HepG2 (cell line): ENCODE measurements around the gene TIRAP. TPM values are rescaled to one million over a fixed set of nuclear protein-coding genes. Genes with fewer than 3 reads are reported as not detected.

Experiments
- ARID3A ChIP-seq: IDR thresholded peaks from 2 replicates; pipeline ENCODE4 v1.6.1; 2012; ENCODE audit warnings: low read depth, low read length, improper control_type of control experiment
- CHD2 ChIP-seq: IDR thresholded peaks from 2 replicates; pipeline ENCODE4 v1.6.1; 2011; ENCODE audit warnings: low read depth, low read length, improper control_type of control experiment
- HHEX ChIP-seq: IDR thresholded peaks from 2 replicates; pipeline ENCODE4 v1.6.1; 2016; ENCODE audit warnings: control low read depth
- KLF11 ChIP-seq: IDR thresholded peaks from 2 replicates; pipeline ENCODE4 v1.6.1; 2016; ENCODE audit warnings: missing compliant biosample characterization
- PBX2 ChIP-seq: IDR thresholded peaks from 2 replicates; pipeline ENCODE4 v1.6.1; 2016; ENCODE audit warnings: control low read depth
- SOX6 ChIP-seq, 2 experiments: fragments of 450-650 bp in 1 of 2; sonication (generic) in 1 of 2; formaldehyde crosslinking in 1 of 2; IDR thresholded peaks; 2 replicates each; pipeline versions ENCODE4 v1.4.0 to v1.6.1; 2017 to 2020; ENCODE audit warnings: antibody characterized with exemption in 1 of 2, mild to moderate bottlenecking in 1 of 2, missing genetic modification reagents in 1 of 2
- SRSF4 ChIP-seq: fragments of 200-400 bp; formaldehyde crosslinking; IDR thresholded peaks from one replicate; pipeline ENCODE4 v1.6.1; 2018; ENCODE audit warnings: mild to moderate bottlenecking, low read depth, low read length, moderate library complexity; ENCODE audit not compliant: poor library complexity, severe bottlenecking
- ZBTB7B ChIP-seq: sonication (generic); formaldehyde crosslinking; IDR thresholded peaks from 2 replicates; pipeline ENCODE4 v1.4.0; 2020; ENCODE audit warnings: missing genetic modification reagents
- ZFP36 ChIP-seq: fragments of 150-350 bp; IDR thresholded peaks from 2 replicates; pipeline ENCODE4 v1.6.1; 2018; ENCODE audit warnings: borderline replicate concordance, low read length, low read depth; ENCODE audit not compliant: partially characterized antibody
- ZFP82 ChIP-seq: sonication (generic); formaldehyde crosslinking; IDR thresholded peaks from 2 replicates; pipeline ENCODE4 v1.5.1; 2020; ENCODE audit warnings: mild to moderate bottlenecking, missing genetic modification reagents, borderline replicate concordance
- ZFP90 ChIP-seq: sonication (generic); formaldehyde crosslinking; IDR thresholded peaks from 2 replicates; pipeline ENCODE4 v1.8.0; 2022; ENCODE audit warnings: missing genetic modification reagents, mild to moderate bottlenecking, inconsistent platforms, borderline replicate concordance
- ZHX1 ChIP-seq: sonication (generic); formaldehyde crosslinking; IDR thresholded peaks from 2 replicates; pipeline ENCODE4 v1.8.1; 2022; ENCODE audit warnings: low read depth, mild to moderate bottlenecking, missing genetic modification reagents
- ZNF33A ChIP-seq: sonication (generic); formaldehyde crosslinking; IDR thresholded peaks from 2 replicates; pipeline ENCODE4 v1.5.1; 2020; ENCODE audit warnings: missing genetic modification reagents, mild to moderate bottlenecking, moderate library complexity, borderline replicate concordance
- ZNF614 ChIP-seq: IDR thresholded peaks from 2 replicates; pipeline ENCODE4 v1.6.1; 2018; ENCODE audit warnings: missing biosample characterization, missing genetic modification reagents, inconsistent platforms, borderline replicate concordance
- ZSCAN25 ChIP-seq: sonication (generic); formaldehyde crosslinking; IDR thresholded peaks from 2 replicates; pipeline ENCODE4 v1.8.0; 2022; ENCODE audit warnings: mild to moderate bottlenecking, missing genetic modification reagents
- ZSCAN29 ChIP-seq: sonication (generic); formaldehyde crosslinking; conservative IDR thresholded peaks from 2 replicates; pipeline ENCODE4 v1.4.0; 2020; ENCODE audit warnings: mild to moderate bottlenecking, missing genetic modification reagents
- polyA plus RNA-seq, 8 experiments: library from polyadenylated mRNA; depleted of rRNA in 3 of 8; stranded (reverse) in 7 of 8; unstranded in 1 of 8; fragments of >200 nt; fragmentation: Illumina TruSeq in 4 of 8; extraction: Trizol in 4 of 8; gene quantifications; 2 replicates each; pipeline versions ENCODE4 v1.2.1 to v1.2.3, GENCODE V29; 2011 to 2016; ENCODE audit warnings: low read depth in 4 of 8, missing spikeins in 1 of 8, mixed read lengths in 1 of 8; ENCODE audit not compliant: insufficient read depth in 1 of 8
- total RNA-seq, 5 experiments: library from RNA; depleted of rRNA; stranded (reverse); fragments of >200 nt; fragmentation: Illumina TruSeq; extraction: Trizol; gene quantifications; 2 replicates each; pipeline ENCODE4 v1.2.3, GENCODE V29; 2016; ENCODE audit warnings: low read depth in 1 of 5
- TF ChIP-seq, protein P1 (sequence below): IDR thresholded peaks from 2 replicates; pipeline ENCODE4 v1.6.1; 2016
- TF ChIP-seq, protein P2 (sequence below): sonication (generic); formaldehyde crosslinking; IDR thresholded peaks from 2 replicates; pipeline ENCODE4 v1.5.0; 2020; ENCODE audit warnings: missing genetic modification reagents, mild to moderate bottlenecking, borderline replicate concordance
- TF ChIP-seq, protein P3 (sequence below): sonication (generic); formaldehyde crosslinking; IDR thresholded peaks from 2 replicates; pipeline ENCODE4 v1.5.0; 2020; ENCODE audit warnings: missing genetic modification reagents

Gene TIRAP
- total and polyA plus RNA-seq, 2 of the 13 experiments (the other 11 are each of a cell fraction or from before 2014, with no cell fraction given): 5.4 to 5.7 TPM

DNA sequence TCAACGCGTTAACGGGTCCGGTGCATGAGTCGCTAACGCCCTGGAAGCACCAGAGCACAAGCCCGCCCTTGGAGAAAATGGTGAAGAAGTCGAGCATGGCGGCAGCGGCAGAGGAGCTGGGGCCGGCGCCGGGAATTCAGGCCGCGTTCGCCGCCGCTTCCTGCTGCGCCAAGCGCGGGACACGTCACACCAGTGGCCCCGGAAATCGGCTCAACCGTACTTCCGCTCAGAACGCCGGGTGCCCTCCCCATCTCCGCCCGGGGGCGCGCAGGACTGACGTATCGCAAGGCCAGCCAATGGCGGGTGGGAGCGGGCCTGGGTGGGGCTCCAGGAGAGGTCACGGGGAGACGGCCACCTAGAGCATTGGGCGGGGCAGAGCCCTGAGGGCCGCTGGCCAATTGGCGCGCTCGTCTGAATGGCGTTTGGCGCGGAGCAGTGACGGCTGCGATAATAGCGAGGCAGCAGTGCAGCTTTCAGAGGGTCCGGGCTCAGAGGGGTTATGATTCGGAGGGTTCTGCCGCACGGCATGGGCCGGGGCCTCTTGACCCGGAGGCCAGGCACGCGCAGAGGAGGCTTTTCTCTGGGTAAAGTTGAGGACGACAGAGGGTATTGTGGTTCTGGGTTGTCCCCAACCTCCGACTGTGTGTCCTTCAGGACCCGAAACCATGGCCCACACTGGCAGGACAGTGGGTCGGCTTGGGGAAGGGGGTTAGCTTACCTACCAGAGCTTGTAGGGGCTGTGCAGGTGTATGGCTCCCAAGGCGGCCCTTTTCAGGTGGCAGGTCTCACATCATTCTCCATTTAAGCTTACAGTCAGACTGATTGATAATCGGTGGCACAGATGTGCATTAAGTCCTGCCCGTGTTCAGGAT is 13.9 kb upstream of the TIRAP start, which contains the start of the genes FOXRED1 and SRPRA (continued):
- TF ChIP-seq, protein P1, sequence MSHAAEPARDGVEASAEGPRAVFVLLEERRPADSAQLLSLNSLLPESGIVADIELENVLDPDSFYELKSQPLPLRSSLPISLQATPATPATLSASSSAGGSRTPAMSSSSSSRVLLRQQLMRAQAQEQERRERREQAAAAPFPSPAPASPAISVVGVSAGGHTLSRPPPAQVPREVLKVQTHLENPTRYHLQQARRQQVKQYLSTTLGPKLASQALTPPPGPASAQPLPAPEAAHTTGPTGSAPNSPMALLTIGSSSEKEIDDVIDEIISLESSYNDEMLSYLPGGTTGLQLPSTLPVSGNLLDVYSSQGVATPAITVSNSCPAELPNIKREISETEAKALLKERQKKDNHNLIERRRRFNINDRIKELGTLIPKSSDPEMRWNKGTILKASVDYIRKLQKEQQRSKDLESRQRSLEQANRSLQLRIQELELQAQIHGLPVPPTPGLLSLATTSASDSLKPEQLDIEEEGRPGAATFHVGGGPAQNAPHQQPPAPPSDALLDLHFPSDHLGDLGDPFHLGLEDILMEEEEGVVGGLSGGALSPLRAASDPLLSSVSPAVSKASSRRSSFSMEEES (CRISPR knock-in tag): peak; percentile 81; the same call in 1 of the 2 replicates
- TF ChIP-seq ZBTB7B (CRISPR knock-in tag) (peak; percentile 42; the same call in 1 of the 2 replicates), KLF11 (CRISPR knock-in tag) (no peak), ZFP90 (peak; percentile 66; the same call in 1 of the 2 replicates), ZSCAN25 (CRISPR knock-in tag) (no peak), SRSF4 (no peak), CHD2 (no peak), ZHX1 (CRISPR knock-in tag) (peak; percentile 87; the same call in 1 of the 2 replicates), HHEX (CRISPR knock-in tag) (peak; percentile 4; the same call in 1 of the 2 replicates), ZNF33A (CRISPR knock-in tag) (no peak; the same call in 1 of the 2 replicates), ZFP36 (no peak), ZNF614 (peak; percentile 46; the same call in 1 of the 2 replicates), PBX2 (CRISPR knock-in tag) (no peak), ZSCAN29 (CRISPR knock-in tag) (peak; percentile 59; the same call in 1 of the 2 replicates), ARID3A (0 out of 2 replicates have a peak, but pooled peaks have one; percentile 21), SOX6 (IDR thresholded peaks at IDR 0.05) (no peak), SOX6 (CRISPR knock-in tag; IDR thresholded peaks at IDR 0.05) (peak; percentile 53; the same call in 1 of the 2 replicates), ZFP82 (0 out of 2 replicates have a peak, but pooled peaks have one; percentile 51)
- TF ChIP-seq, protein P2, sequence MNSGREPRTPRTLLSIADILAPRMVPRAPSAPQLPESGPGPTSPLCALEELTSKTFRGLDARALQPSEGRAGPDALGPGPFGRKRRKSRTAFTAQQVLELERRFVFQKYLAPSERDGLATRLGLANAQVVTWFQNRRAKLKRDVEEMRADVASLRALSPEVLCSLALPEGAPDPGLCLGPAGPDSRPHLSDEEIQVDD (CRISPR knock-in tag): 0 out of 2 replicates have a peak, but pooled peaks have one; percentile 17
- TF ChIP-seq, protein P3, sequence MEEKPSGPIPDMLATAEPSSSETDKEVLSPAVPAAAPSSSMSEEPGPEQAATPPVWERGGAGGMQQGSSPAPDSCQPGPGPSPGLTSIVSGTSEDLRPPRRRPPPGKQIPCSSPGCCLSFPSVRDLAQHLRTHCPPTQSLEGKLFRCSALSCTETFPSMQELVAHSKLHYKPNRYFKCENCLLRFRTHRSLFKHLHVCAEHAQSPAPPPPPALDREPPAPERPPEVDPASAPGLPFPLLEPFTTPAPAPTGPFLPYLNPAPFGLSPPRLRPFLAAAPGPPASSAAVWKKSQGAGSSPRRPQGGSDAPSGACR (CRISPR knock-in tag): no peak
